Glutamatergic neuron (in vitro differentiated cells): ENCODE measurements around the gene CMAS. TPM values are rescaled to one million over a fixed set of nuclear protein-coding genes. Genes with fewer than 3 reads are reported as not detected.

Experiments
- DNase-seq: peaks from one replicate; pipeline ENCODE4 v3.0.0; 2022
- H3K27ac Mint-ChIP-seq: one replicate; pipeline ENCODE4 v1.8.0; 2020; ENCODE audit warnings: mild to moderate bottlenecking, mixed read lengths, inconsistent platforms; ENCODE audit not compliant: unreplicated experiment
- H3K27me3 Mint-ChIP-seq: one replicate; pipeline ENCODE4 v1.8.0; 2020; ENCODE audit warnings: mild to moderate bottlenecking, moderate library complexity, mixed read lengths, inconsistent platforms; ENCODE audit not compliant: unreplicated experiment
- H3K36me3 Mint-ChIP-seq: one replicate; pipeline ENCODE4 v1.8.0; 2020; ENCODE audit warnings: mild to moderate bottlenecking, mixed read lengths, inconsistent platforms; ENCODE audit not compliant: unreplicated experiment
- H3K4me1 Mint-ChIP-seq: one replicate; pipeline ENCODE4 v1.8.0; 2020; ENCODE audit warnings: mild to moderate bottlenecking, low read depth, mixed read lengths, inconsistent platforms; ENCODE audit not compliant: unreplicated experiment
- H3K4me3 Mint-ChIP-seq: one replicate; pipeline ENCODE4 v1.8.0; 2020; ENCODE audit warnings: mild to moderate bottlenecking, mixed read lengths, inconsistent platforms; ENCODE audit not compliant: unreplicated experiment
- H3K9me3 Mint-ChIP-seq: one replicate; pipeline ENCODE4 v1.8.0; 2020; ENCODE audit warnings: mild to moderate bottlenecking, moderate library complexity, mixed read lengths, inconsistent platforms; ENCODE audit not compliant: unreplicated experiment
- CTCF ChIP-seq: fragments of 200-600 bp; sonication (generic); IDR thresholded peaks from one replicate; pipeline ENCODE4 v1.5.0; 2021; ENCODE audit not compliant: partially characterized antibody, unreplicated experiment
- total RNA-seq: library from RNA; stranded (reverse); fragmentation: NEBNext Ultra II Directional; extraction: Animal tissue kit (Norgen Biotek cat#: 25700); gene quantifications from one replicate; pipeline ENCODE4 v1.2.1, GENCODE V29; 2021; ENCODE audit not compliant: unreplicated experiment

Gene CMAS
- total RNA-seq, 1 donor from 2014 or later = 47.9 TPM

DNA sequence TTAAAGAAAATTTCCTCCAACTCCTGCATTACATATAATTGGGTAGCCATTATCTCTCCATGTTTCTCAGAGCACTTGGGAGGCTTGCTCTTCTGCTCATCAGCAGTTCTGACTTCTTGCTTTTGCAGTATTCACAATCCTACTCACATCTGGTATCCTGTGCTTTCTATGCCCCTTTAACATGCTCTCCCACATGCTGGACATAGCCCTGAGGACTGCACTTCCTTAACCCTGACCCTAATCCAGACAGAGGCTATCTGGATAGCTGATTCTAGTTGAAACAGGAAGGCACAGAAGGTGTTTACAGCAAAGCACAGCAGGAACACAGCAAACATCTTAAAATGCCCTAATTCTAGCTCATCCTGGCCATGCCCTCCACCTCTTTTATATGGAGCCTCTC lies 7.3 kb upstream of the CMAS start:
- Mint-ChIP-seq H3K4me3 (no peak overlapping the region), H3K9me3 (no peaks in the 10 kb centered on the region)
- no peak for TF ChIP-seq CTCF

DNA sequence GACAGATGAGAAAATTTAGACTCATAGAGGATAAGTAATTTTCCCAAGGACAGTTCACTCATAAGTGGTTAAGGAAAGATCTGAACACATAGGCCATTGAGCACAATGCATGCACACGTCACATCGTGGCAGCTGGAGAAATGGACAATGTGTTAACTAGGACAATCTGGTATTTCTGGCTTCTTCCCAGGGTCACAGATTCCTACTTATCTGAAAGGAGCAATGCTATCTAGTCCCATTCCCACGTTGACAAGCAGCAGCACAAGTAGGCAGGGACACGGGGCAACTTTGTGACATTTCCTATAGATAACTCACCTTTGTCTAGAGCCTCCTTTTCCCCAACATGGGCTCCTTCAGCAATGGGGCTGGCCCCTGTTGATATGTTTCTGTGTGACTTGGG lies 6.7 kb upstream of the CMAS start:
- H3K27me3 Mint-ChIP-seq = peaks cover 2% of the 10 kb centered on the region
- no peak overlapping the region for H3K4me3 Mint-ChIP-seq
- no peak for TF ChIP-seq CTCF
- H3K9me3 Mint-ChIP-seq = no peaks in the 10 kb centered on the region
- H3K27ac Mint-ChIP-seq = no peak overlapping the region
- DNase-seq = no peak
- no peaks in the 10 kb centered on the region for H3K4me1 Mint-ChIP-seq
- no peaks in the 10 kb centered on the region for H3K36me3 Mint-ChIP-seq

More for the DNA sequence above, 7.3 kb upstream of the CMAS start:
- no peaks in the 10 kb centered on the region for H3K36me3 Mint-ChIP-seq
- H3K27ac Mint-ChIP-seq = no peak overlapping the region
- DNase-seq = no peak
- no peaks in the 10 kb centered on the region for H3K4me1 Mint-ChIP-seq
- peaks cover 2% of the 10 kb centered on the region for H3K27me3 Mint-ChIP-seq

DNA sequence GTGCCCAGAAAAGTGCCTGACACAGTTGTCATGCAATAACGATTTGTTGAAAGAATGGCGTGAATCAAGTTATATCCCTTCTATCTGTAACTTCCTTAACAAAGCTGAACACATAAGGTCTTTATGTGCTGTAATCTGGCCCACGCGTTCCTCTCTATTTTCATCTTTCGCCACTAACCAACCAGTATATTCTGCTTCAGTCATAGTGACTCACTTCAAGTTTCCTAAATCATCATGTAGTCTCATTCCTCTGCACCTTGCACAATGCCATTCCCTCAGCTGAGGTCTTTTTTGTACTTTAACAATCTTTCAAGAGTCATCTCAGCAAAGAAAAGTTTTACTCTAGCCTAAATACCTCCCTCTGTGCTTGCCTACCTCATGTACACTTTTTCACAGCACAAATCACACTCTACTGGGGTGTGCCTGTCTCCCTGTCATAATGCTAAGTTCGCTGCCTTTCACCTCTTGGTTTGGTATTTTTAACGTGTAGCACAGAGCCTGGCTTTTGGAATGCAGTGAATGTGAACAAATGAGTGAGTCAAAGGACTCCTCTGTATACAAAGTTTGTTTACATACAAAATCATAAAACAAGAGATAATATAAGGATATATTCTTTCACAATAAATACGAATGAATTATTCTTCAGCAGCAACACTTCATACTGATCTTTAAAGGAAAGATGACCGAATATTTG lies 2.9 kb upstream of the CMAS start:
- Mint-ChIP-seq H3K36me3 (no peaks in the 10 kb centered on the region), H3K4me1 (peaks cover 9% of the 10 kb centered on the region), H3K27me3 (peaks cover 5% of the 10 kb centered on the region), H3K9me3 (peaks cover 2% of the 10 kb centered on the region), H3K27ac (no peak overlapping the region), H3K4me3 (no peak overlapping the region)
- DNase-seq = no peak
- no peak for TF ChIP-seq CTCF

GRCh38 chr12:22043943-22044342 lies 2.1 kb upstream of the CMAS start:
- Mint-ChIP-seq H3K36me3 (no peaks in the 10 kb centered on the region), H3K9me3 (peaks cover 2% of the 10 kb centered on the region), H3K4me1 (peaks cover 14% of the 10 kb centered on the region), H3K27ac (no peak overlapping the region), H3K27me3 (peaks cover 5% of the 10 kb centered on the region), H3K4me3 (no peak overlapping the region)
- no peak for DNase-seq
- no peak for TF ChIP-seq CTCF

DNA sequence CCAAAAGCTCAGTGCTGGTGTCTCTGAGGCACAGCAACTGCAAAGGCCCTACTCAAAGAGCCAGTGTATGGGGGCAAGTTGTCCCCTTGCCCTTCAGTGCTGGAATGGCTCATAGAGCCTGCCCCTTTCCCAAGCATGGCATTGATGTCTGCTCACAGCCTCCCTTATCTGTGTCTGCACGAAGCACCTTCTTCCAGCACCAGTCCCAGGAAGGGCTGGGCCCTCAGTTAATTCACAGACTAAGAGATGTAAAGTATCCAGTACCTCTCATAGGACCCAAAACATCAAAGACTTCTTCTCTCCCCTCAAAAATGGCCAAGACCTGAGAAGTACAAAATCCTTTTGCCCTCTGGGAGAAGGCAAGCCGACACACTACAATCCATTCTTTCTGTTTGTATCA lies 1.6 kb upstream of the CMAS start:
- Mint-ChIP-seq H3K27me3 (peaks cover 5% of the 10 kb centered on the region), H3K9me3 (peaks cover 2% of the 10 kb centered on the region), H3K27ac (no peak overlapping the region), H3K36me3 (no peaks in the 10 kb centered on the region), H3K4me1 (peaks cover 15% of the 10 kb centered on the region), H3K4me3 (no peak overlapping the region)
- TF ChIP-seq CTCF = no peak
- DNase-seq = no peak
